ENCODE results near the gene INPP4A. TPM values are rescaled to one million over a fixed set of nuclear protein-coding genes. Genes with fewer than 3 reads are reported as not detected.

INPP4A gene
- total RNA-seq (2022; extraction: Qiagen RNA extraction; ENCODE audit: low read depth): 6.4 to 10.7 TPM (median 9.2 TPM) in 5 replicates

GRCh38 chr2:98444436-98445176 lies at the start of gene INPP4A:
Gene INPP4A (plus strand): TSS chr2:98444858. CDS start chr2:98520049, 75,191 bp downstream.

DNA sequence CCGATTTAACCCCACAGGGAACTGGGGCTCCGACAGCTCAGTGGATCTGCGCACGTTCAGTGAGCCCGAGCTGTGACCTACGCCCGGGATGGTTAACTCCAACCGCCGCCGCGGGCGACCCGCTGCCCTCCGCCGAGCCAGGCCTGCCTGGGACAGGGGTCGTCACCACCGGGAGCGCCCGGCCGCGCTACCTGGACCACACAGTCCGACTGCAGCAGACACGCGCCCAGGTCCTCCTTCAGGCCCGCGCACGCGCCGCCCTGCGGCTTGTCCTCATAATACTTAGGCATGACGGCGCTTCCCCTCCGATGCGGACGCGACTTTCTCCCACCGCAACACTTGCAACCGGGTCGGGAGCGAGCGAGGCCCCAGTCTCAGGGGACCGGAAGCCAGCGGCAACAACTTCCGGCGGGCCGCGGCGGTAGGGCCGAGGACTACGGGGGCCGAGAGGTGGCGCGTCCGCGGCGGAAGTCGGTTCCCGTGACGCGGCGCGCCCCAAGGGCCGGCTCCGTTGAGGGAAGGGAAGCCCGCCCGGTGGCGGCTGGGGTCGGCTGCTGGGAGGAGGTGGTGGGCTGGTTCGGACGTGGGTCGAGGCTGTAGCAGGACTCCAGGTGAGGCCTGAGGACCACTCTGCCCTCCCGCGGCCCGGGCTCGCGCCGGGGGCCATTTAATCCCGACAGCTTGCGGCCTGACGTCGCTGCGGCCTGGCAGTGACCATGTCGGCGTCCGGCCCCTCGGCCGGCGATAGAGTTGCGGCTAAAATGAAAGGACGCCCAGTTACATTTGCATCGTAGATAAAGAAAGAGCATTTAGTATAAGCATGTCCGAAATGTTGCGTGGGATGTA lies 163.7 kb downstream of the INPP4A start, which contains the start of the genes COA5 and UNC50:
Gene COA5 (minus strand): TSS at position 397 of the 846 bp plus-strand sequence. CDS start 107 bp downstream, at position 290.
Gene UNC50 (plus strand): TSS at position 474 of the 846 bp plus-strand sequence. CDS start 1,171 bp downstream, outside the sequence.

Other genes starting within 250 kb of the INPP4A start
- gene CNGA3, start 98.4 kb upstream of the INPP4A start, total RNA-seq (2022; extraction: Qiagen RNA extraction; ENCODE audit: low read depth): 0.03 to 0.06 TPM in 2 of 5 replicates, not detected in the others
- 19.2 to 24.7 TPM (median 23.5 TPM) in 5 replicates for gene COA5, start 163.7 kb downstream of the INPP4A start, total RNA-seq (2022; extraction: Qiagen RNA extraction; ENCODE audit: low read depth)
- 41.5 to 51.3 TPM (median 45.6 TPM) in 5 replicates for gene UNC50, start 163.7 kb downstream of the INPP4A start, total RNA-seq (2022; extraction: Qiagen RNA extraction; ENCODE audit: low read depth)